22Rv1 (cell line): ENCODE measurements around the gene YWHAG.

Experiments
- H3K27ac ChIP-seq: fragments of 450-650 bp; 2 replicates; pipeline ENCODE4 v1.5.1; 2017
- CTCF ChIP-seq: fragments of 450-650 bp; IDR thresholded peaks from 2 replicates; pipeline ENCODE4 v1.5.1; 2017; ENCODE audit warnings: mild to moderate bottlenecking
- ZFX ChIP-seq: fragments of 450-650 bp; IDR thresholded peaks from 2 replicates; pipeline ENCODE4 v1.6.1; 2017; ENCODE audit warnings: antibody characterized with exemption, borderline replicate concordance

Gene YWHAG

GRCh38 chr7:76330261-76330660 lies 28.5 kb downstream of the YWHAG start:
- TF ChIP-seq ZFX (no peak), CTCF (no peak)
- H3K27ac ChIP-seq = no peak overlapping the region

GRCh38 chr7:76329479-76329878 lies 29.3 kb downstream of the YWHAG start:
- TF ChIP-seq ZFX = no peak
- no peak for TF ChIP-seq CTCF

GRCh38 chr7:76328389-76328788 lies 30.4 kb downstream of the YWHAG start:
- no peak for TF ChIP-seq ZFX
- TF ChIP-seq CTCF = no peak
- H3K27ac ChIP-seq = no peak overlapping the region

More at GRCh38 chr7:76329479-76329878, 29.3 kb downstream of the YWHAG start:
- no peak overlapping the region for H3K27ac ChIP-seq

GRCh38 chr7:76327610-76328009 lies 31.2 kb downstream of the YWHAG start:
- TF ChIP-seq CTCF (no peak), ZFX (no peak)
- no peak overlapping the region for H3K27ac ChIP-seq

- TF ChIP-seq CTCF (no peak), ZFX (no peak)
- H3K27ac ChIP-seq = no peak overlapping the region
Observed at GRCh38 chr7:76326646-76327233, 32.1 kb downstream of the YWHAG start.

GRCh38 chr7:76325811-76326210 lies 33.0 kb downstream of the YWHAG start:
- TF ChIP-seq ZFX (no peak), CTCF (no peak)
- no peak overlapping the region for H3K27ac ChIP-seq

- no peak overlapping the region for H3K27ac ChIP-seq
- TF ChIP-seq ZFX (no peak), CTCF (no peak)
Observed at GRCh38 chr7:76325092-76325491, 33.7 kb downstream of the YWHAG start.
